SK-N-SH (cell line): ENCODE measurements around the gene GALNTL6. TPM values are rescaled to one million over a fixed set of nuclear protein-coding genes. Genes with fewer than 3 reads are reported as not detected.

Source experiments
- CTCF ChIA-PET: fragments of 300-600, 350-600 bp; formaldehyde crosslinking; extraction: SDS; loops from one replicate; lab custom pipeline; 2021; lab: Yijun Ruan, JAX
- POLR2A ChIA-PET: fragments of 350-600 bp; sonication (Branson Sonifier 250); formaldehyde crosslinking; extraction: SDS; loops from one replicate; lab custom pipeline; 2020; ENCODE audit warnings: antibody characterized with exemption, inconsistent platforms; lab: Yijun Ruan, JAX
- DNase-seq: peaks from one replicate; pipeline ENCODE4 v3.0.0; 2012
- H2AFZ ChIP-seq: fragments of 200-600 bp; sonication (generic); 2 replicates; pipeline ENCODE4 v1.8.1; 2016; ENCODE audit warnings: antibody characterized with exemption, mild to moderate bottlenecking, low read depth
- H3F3A ChIP-seq: fragments of 200-600 bp; sonication (generic); replicated peaks from 2 replicates; pipeline ENCODE3; 2016; ENCODE audit warnings: antibody characterized with exemption, mild to moderate bottlenecking; ENCODE audit not compliant: insufficient read depth
- H3K27ac ChIP-seq, 2 experiments: fragments of 200-500 bp in 1 of 2; fragments of 200-600 bp in 1 of 2; sonication (Bioruptor generic) in 1 of 2; sonication (generic), shearing (Covaris generic) in 1 of 2; 2 replicates each; pipeline versions ENCODE4 v1.5.1 to v1.6.1; 2014 to 2016; ENCODE audit warnings: low read depth in 2 of 2, inconsistent platforms in 1 of 2, low read length in 1 of 2, mild to moderate bottlenecking in 1 of 2, mixed read lengths in 1 of 2
- H3K27me3 ChIP-seq: fragments of 200-600 bp; sonication (generic), shearing (Covaris generic); 2 replicates; pipeline ENCODE4 v1.6.1; 2016; ENCODE audit warnings: mixed run types; ENCODE audit not compliant: insufficient read depth
- H3K36me3 ChIP-seq, 2 experiments: fragments of 200-500 bp in 1 of 2; fragments of 200-600 bp in 1 of 2; sonication (Bioruptor generic) in 1 of 2; sonication (generic) in 1 of 2; replicated peaks in 1 of 2; 2 replicates each; pipeline versions ENCODE3 to v1.5.1; 2014 to 2016; ENCODE audit warnings: low read length in 1 of 2, mild to moderate bottlenecking in 1 of 2; ENCODE audit not compliant: insufficient read depth in 2 of 2, control insufficient read depth in 1 of 2
- H3K4me1 ChIP-seq, 2 experiments: fragments of 200-500 bp in 1 of 2; fragments of 200-600 bp in 1 of 2; sonication (Bioruptor generic) in 1 of 2; sonication (generic), shearing (Covaris generic) in 1 of 2; 2 replicates each; pipeline versions ENCODE4 v1.5.1 to v1.6.1; 2014 to 2016; ENCODE audit warnings: low read depth in 1 of 2, low read length in 1 of 2, mixed run types in 1 of 2; ENCODE audit not compliant: insufficient read depth in 2 of 2, control insufficient read depth in 1 of 2
- H3K4me2 ChIP-seq: fragments of 200-600 bp; sonication (generic), shearing (Covaris generic); 2 replicates; pipeline ENCODE4 v1.6.1; 2017; ENCODE audit warnings: mixed run types
- H3K4me3 ChIP-seq, 2 experiments: fragments of 200-500 bp in 1 of 2; fragments of 200-600 bp in 1 of 2; sonication (Bioruptor generic) in 1 of 2; sonication (generic), shearing (Covaris generic) in 1 of 2; 2 replicates each; pipeline versions ENCODE4 v1.5.1 to v1.8.1; 2014 to 2016; ENCODE audit warnings: low read depth in 2 of 2, inconsistent platforms in 1 of 2, low read length in 1 of 2, mild to moderate bottlenecking in 1 of 2, mixed read lengths in 1 of 2, moderate library complexity in 1 of 2
- H3K79me2 ChIP-seq: fragments of 200-600 bp; sonication (generic); 2 replicates; pipeline ENCODE4 v1.8.1; 2017; ENCODE audit warnings: mild to moderate bottlenecking; ENCODE audit not compliant: insufficient read depth
- H3K9ac ChIP-seq: fragments of 200-600 bp; sonication (generic); 2 replicates; pipeline ENCODE4 v1.6.1; 2017; ENCODE audit warnings: mixed run types
- H3K9me2 ChIP-seq: fragments of 200-600 bp; sonication (generic); 2 replicates; pipeline ENCODE4 v1.6.1; 2017; ENCODE audit warnings: mixed run types
- H3K9me3 ChIP-seq: fragments of 200-600 bp; sonication (generic); 2 replicates; pipeline ENCODE4 v1.6.1; 2017; ENCODE audit warnings: mixed run types, mild to moderate bottlenecking, moderate library complexity
- H4K20me1 ChIP-seq: fragments of 200-600 bp; sonication (generic); 2 replicates; pipeline ENCODE4 v1.6.1; 2017; ENCODE audit warnings: mild to moderate bottlenecking, mixed run types; ENCODE audit not compliant: insufficient read depth
- CHD2 ChIP-seq: fragments of 150-350 bp; IDR thresholded peaks from 2 replicates; pipeline ENCODE4 v1.6.1; 2018; ENCODE audit warnings: low read length; ENCODE audit not compliant: partially characterized antibody
- FOXM1 ChIP-seq: IDR thresholded peaks from 2 replicates; pipeline ENCODE4 v1.4.0; 2012; ENCODE audit warnings: low read depth, mild to moderate bottlenecking
- GATA2 ChIP-seq: sonication (generic); formaldehyde crosslinking; IDR thresholded peaks from 2 replicates; pipeline ENCODE4 v1.5.0; 2020; ENCODE audit warnings: mild to moderate bottlenecking, missing genetic modification reagents
- JUND ChIP-seq: IDR thresholded peaks from 2 replicates; pipeline ENCODE4 v1.4.0; 2012
- MXI1 ChIP-seq: IDR thresholded peaks from 2 replicates; pipeline ENCODE4 v1.6.1; 2012; ENCODE audit warnings: mild to moderate bottlenecking, low read depth, low read length, improper control_type of control experiment
- NFIC ChIP-seq: IDR thresholded peaks from 2 replicates; pipeline ENCODE4 v1.4.0; 2012; ENCODE audit warnings: borderline replicate concordance
- RAD21 ChIP-seq: IDR thresholded peaks from 2 replicates; pipeline ENCODE4 v1.6.1; 2012; ENCODE audit warnings: mild to moderate bottlenecking, low read length
- RCOR1 ChIP-seq: fragments of 150-350 bp; IDR thresholded peaks from 2 replicates; pipeline ENCODE4 v1.6.1; 2017; ENCODE audit warnings: antibody characterized with exemption, low read length
- WGBS: methylation state at CpG from one replicate; pipeline ENCODE4 v1.1.6; 2017; ENCODE audit warnings: low lambda C conversion rate; 5-methylcytosine and 5-hydroxymethylcytosine counted together
- polyA plus RNA-seq, 3 experiments: library from polyadenylated mRNA; depleted of rRNA; stranded (reverse); fragments of >200 nt; gene quantifications; 2 replicates each; pipeline ENCODE4 v1.2.3, GENCODE V29; 2012
- TF ChIP-seq, protein P1 (sequence below): IDR thresholded peaks from 2 replicates; pipeline ENCODE4 v1.4.0; 2012; ENCODE audit warnings: low read depth
- TF ChIP-seq, protein P2 (sequence below): IDR thresholded peaks from 2 replicates; pipeline ENCODE4; 2012
- TF ChIP-seq, protein P3 (sequence below): fragments of 150-350 bp; IDR thresholded peaks from 2 replicates; pipeline ENCODE4 v1.6.1; 2016; ENCODE audit warnings: mild to moderate bottlenecking, low read depth, low read length
- TF ChIP-seq, protein P4 (sequence below): fragments of 200-600 bp; sonication (generic); IDR thresholded peaks from 2 replicates; pipeline ENCODE4 v1.6.1; 2017; ENCODE audit warnings: antibody characterized with exemption, mild to moderate bottlenecking, moderate library complexity

The GALNTL6 gene
- polyA plus RNA-seq, 1 of the 3 experiments (the other 2 are of a cell fraction), result 0.07 TPM

DNA sequence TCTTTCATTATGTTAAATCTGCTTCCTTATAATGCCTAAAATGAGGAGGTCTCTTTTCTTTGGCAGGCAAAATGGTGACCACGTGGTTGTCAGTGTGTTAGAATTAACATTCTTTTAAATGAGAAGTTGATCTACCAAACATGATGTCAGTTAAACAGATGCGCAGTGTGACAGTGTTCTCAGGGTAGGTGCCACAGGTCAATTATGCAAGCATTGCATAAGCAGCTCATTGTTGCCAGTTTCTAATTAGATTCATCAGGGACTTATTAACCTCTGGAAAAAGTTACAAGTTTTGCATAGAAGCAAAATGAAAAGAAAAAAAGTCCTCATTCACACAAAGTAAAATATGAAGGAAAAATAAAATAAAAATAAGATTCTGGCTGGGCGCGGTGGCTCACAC is 1031.4 kb downstream of the GALNTL6 start:
- DNase-seq, result no peak
- WGBS, result 76% methylated on average over 4 of the region's 4 CpGs
- Histone ChIP-seq H3K4me1 (no peaks in the 10 kb centered on the region), H3K9ac (no peak overlapping the region), H3K79me2 (no peaks in the 10 kb centered on the region), H3K4me3 (no peak overlapping the region), H2AFZ (no peak overlapping the region), H4K20me1 (no peaks in the 10 kb centered on the region), H3K36me3 (no peaks in the 10 kb centered on the region), H3K9me3 (no peaks in the 10 kb centered on the region), H3F3A (no peaks in the 10 kb centered on the region), H3K27ac (no peak overlapping the region), H3K27me3 (no peaks in the 10 kb centered on the region), H3K9me2 (no peaks in the 10 kb centered on the region), H3K4me2 (no peak overlapping the region)
- TF ChIP-seq, protein P1, sequence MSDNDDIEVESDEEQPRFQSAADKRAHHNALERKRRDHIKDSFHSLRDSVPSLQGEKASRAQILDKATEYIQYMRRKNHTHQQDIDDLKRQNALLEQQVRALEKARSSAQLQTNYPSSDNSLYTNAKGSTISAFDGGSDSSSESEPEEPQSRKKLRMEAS, result no peak
- no peak for TF ChIP-seq GATA2 (CRISPR knock-in tag)
- TF ChIP-seq MXI1, result no peak
- no peak for TF ChIP-seq FOXM1
- TF ChIP-seq NFIC, result no peak
- TF ChIP-seq JUND, result no peak
- no peak for TF ChIP-seq RCOR1
- TF ChIP-seq, protein P2, sequence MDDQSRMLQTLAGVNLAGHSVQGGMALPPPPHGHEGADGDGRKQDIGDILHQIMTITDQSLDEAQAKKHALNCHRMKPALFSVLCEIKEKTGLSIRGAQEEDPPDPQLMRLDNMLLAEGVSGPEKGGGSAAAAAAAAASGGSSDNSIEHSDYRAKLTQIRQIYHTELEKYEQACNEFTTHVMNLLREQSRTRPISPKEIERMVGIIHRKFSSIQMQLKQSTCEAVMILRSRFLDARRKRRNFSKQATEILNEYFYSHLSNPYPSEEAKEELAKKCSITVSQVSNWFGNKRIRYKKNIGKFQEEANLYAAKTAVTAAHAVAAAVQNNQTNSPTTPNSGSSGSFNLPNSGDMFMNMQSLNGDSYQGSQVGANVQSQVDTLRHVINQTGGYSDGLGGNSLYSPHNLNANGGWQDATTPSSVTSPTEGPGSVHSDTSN, result no peak
- TF ChIP-seq RAD21, result no peak
- ChIA-PET POLR2A (no interaction called here), CTCF (no interaction called here)

DNA sequence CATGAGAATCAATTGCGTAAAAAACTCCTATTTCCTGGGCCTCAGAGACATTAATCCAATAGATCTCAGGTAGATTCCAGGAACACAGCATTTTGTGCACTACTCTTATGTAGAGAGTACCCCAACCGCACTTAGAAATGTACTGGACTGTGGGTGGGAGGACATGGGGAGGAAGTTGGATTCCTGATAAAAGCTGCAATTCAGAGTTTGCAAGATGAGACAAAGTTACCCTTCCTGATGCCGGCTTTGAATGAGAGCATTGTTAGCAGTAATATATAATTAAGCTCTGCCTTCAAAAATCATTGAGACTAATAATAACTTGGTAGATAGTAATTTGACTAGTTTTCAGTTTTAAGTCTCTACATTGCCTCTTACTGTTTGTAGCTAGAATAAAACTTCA is 1032.1 kb downstream of the GALNTL6 start:
- H3F3A ChIP-seq, result no peaks in the 10 kb centered on the region
- H3K4me2 ChIP-seq, result no peak overlapping the region
- 97% methylated on average over 3 of the region's 3 CpGs for WGBS
- H3K9ac ChIP-seq, result no peak overlapping the region
- ChIA-PET POLR2A (no interaction called here), CTCF (interaction anchor here (0.7 kb wide), 1 partner anchor 14 kb away, joined by 3 read pairs; no protein-coding TSS in a partner anchor)
- no peaks in the 10 kb centered on the region for H3K9me3 ChIP-seq
- H3K36me3 ChIP-seq, result no peaks in the 10 kb centered on the region
- H3K27me3 ChIP-seq, result no peaks in the 10 kb centered on the region
- no peak overlapping the region for H3K4me3 ChIP-seq
- no peaks in the 10 kb centered on the region for H3K9me2 ChIP-seq
- H3K4me1 ChIP-seq, result no peaks in the 10 kb centered on the region
- DNase-seq, result no peak
- H2AFZ ChIP-seq, result no peak overlapping the region
- H4K20me1 ChIP-seq, result no peaks in the 10 kb centered on the region
- no peak overlapping the region for H3K27ac ChIP-seq
- TF ChIP-seq, protein P2, result no peak
- no peak for TF ChIP-seq CHD2
- TF ChIP-seq, protein P3, sequence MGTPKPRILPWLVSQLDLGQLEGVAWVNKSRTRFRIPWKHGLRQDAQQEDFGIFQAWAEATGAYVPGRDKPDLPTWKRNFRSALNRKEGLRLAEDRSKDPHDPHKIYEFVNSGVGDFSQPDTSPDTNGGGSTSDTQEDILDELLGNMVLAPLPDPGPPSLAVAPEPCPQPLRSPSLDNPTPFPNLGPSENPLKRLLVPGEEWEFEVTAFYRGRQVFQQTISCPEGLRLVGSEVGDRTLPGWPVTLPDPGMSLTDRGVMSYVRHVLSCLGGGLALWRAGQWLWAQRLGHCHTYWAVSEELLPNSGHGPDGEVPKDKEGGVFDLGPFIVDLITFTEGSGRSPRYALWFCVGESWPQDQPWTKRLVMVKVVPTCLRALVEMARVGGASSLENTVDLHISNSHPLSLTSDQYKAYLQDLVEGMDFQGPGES, result no peak
- TF ChIP-seq, protein P4, sequence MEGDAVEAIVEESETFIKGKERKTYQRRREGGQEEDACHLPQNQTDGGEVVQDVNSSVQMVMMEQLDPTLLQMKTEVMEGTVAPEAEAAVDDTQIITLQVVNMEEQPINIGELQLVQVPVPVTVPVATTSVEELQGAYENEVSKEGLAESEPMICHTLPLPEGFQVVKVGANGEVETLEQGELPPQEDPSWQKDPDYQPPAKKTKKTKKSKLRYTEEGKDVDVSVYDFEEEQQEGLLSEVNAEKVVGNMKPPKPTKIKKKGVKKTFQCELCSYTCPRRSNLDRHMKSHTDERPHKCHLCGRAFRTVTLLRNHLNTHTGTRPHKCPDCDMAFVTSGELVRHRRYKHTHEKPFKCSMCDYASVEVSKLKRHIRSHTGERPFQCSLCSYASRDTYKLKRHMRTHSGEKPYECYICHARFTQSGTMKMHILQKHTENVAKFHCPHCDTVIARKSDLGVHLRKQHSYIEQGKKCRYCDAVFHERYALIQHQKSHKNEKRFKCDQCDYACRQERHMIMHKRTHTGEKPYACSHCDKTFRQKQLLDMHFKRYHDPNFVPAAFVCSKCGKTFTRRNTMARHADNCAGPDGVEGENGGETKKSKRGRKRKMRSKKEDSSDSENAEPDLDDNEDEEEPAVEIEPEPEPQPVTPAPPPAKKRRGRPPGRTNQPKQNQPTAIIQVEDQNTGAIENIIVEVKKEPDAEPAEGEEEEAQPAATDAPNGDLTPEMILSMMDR, result no peak
- H3K79me2 ChIP-seq, result no peaks in the 10 kb centered on the region
